PC-9 (cell line): ENCODE data around the gene PAM. TPM values are rescaled to one million over a fixed set of nuclear protein-coding genes. Genes with fewer than 3 reads are reported as not detected.
A peak's percentile ranks its signal among the peaks of the same experiment; 100 is the strongest.
"Not testable (repeated sequence)": the region's sequence is repeated elsewhere in the genome, so short reads cannot be mapped to it uniquely, and the experiment has no call there.

Experiments used
- BruUV-seq: library from RNA; stranded (reverse); fragments of 400-500 nt; replicated peaks from 2 replicates; lab custom pipeline; 2021; lab: Mats Ljungman, UMichigan
- CTCF ChIA-PET: fragments of 300-600 bp; sonication (Branson Sonifier 250); formaldehyde crosslinking; loops from one replicate; lab custom pipeline; 2022; ENCODE audit warnings: antibody characterized with exemption; lab: Charles Lee
- POLR2A ChIA-PET: fragments of 300-600 bp; sonication (Branson Sonifier 250); formaldehyde crosslinking; loops from one replicate; lab custom pipeline; 2022; ENCODE audit warnings: antibody characterized with exemption; ENCODE audit not compliant: unreplicated experiment; lab: Charles Lee
- DNase-seq, 2 experiments: peaks; one replicate each; pipeline versions ENCODE4 v3.0.0 to v3.0.0-alpha.2; 2015 to 2022; ENCODE audit warnings: mixed read lengths in 1 of 2
- H2AFZ ChIP-seq: fragments of 200-600 bp; sonication (generic); 2 replicates; pipeline ENCODE4 v1.8.1; 2017; ENCODE audit warnings: antibody characterized with exemption
- H3F3A ChIP-seq: fragments of 200-600 bp; sonication (generic); 2 replicates; pipeline ENCODE4 v1.8.1; 2017; ENCODE audit warnings: antibody characterized with exemption, mild to moderate bottlenecking, low read depth; ENCODE audit not compliant: insufficient read depth
- H3K27ac ChIP-seq: fragments of 200-600 bp; sonication (generic); 2 replicates; pipeline ENCODE4 v1.6.1; 2016; ENCODE audit warnings: mixed run types
- H3K27me3 ChIP-seq: fragments of 200-600 bp; sonication (generic); 2 replicates; pipeline ENCODE4 v1.6.1; 2016; ENCODE audit warnings: low read depth, mixed run types; ENCODE audit not compliant: insufficient read depth
- H3K36me3 ChIP-seq: fragments of 200-600 bp; sonication (generic); 2 replicates; pipeline ENCODE4 v1.6.1; 2016; ENCODE audit warnings: low read depth, mixed run types
- H3K4me1 ChIP-seq: fragments of 200-600 bp; sonication (generic); replicated peaks from 2 replicates; pipeline ENCODE4 v1.6.1; 2016; ENCODE audit warnings: mixed run types; ENCODE audit not compliant: insufficient read depth
- H3K4me2 ChIP-seq: fragments of 200-600 bp; sonication (generic); 2 replicates; pipeline ENCODE4 v1.6.1; 2017; ENCODE audit warnings: mixed run types
- H3K4me3 ChIP-seq: fragments of 200-600 bp; sonication (generic); 2 replicates; pipeline ENCODE4 v1.6.1; 2016; ENCODE audit warnings: mixed run types
- H3K79me2 ChIP-seq: fragments of 200-600 bp; sonication (generic); 2 replicates; pipeline ENCODE4 v1.6.1; 2017; ENCODE audit warnings: low read depth, mixed run types
- H3K9me2 ChIP-seq: fragments of 200-600 bp; sonication (generic); 2 replicates; pipeline ENCODE4 v1.8.1; 2017; ENCODE audit warnings: mild to moderate bottlenecking; ENCODE audit not compliant: insufficient read depth
- H3K9me3 ChIP-seq: fragments of 200-600 bp; sonication (generic); 2 replicates; pipeline ENCODE4 v1.8.1; 2016; ENCODE audit warnings: low read depth; ENCODE audit not compliant: insufficient read depth
- H4K20me1 ChIP-seq: fragments of 200-600 bp; sonication (generic); 2 replicates; pipeline ENCODE4 v1.8.1; 2017; ENCODE audit not compliant: insufficient read depth
- CTCF ChIP-seq: fragments of 200-600 bp; sonication (generic); conservative IDR thresholded peaks from 2 replicates; pipeline ENCODE4 v1.6.1; 2017; ENCODE audit warnings: mixed run types, antibody characterized with exemption, mild to moderate bottlenecking, moderate library complexity
- EZH2 ChIP-seq: fragments of 200-600 bp; sonication (generic); IDR thresholded peaks from 2 replicates; pipeline ENCODE4 v1.8.0; 2017; ENCODE audit warnings: antibody characterized with exemption, low read depth
- intact Hi-C: fragments of 100-400 bp; cut with micrococcal nuclease; formaldehyde crosslinking; loops from one replicate; pipeline ENCODE4 v1.10.0; 2022; ENCODE audit not compliant: unreplicated experiment
- total RNA-seq: library from RNA; stranded (reverse); gene quantifications from 2 replicates; pipeline ENCODE4 v1.2.3, GENCODE V29; 2021

Gene PAM
- total RNA-seq, 1 experiment from 2014 or later, result 88.4 TPM

GRCh38 chr5:103037673-103038455 is 282.8 kb downstream of the PAM start:
- POLR2A ChIA-PET, result no interaction called here
- TF ChIP-seq EZH2, result no peak
- no peak for TF ChIP-seq CTCF
- BruUV-seq, result no TSS peak
- Histone ChIP-seq H3K4me2 (no peak overlapping the region), H3K27me3 (no peaks in the 10 kb centered on the region), H3K4me3 (no peak overlapping the region), H3K4me1 (0 out of 2 replicates have a peak, but pooled peaks cover 6% of the 10 kb centered on the region), H3K79me2 (no peaks in the 10 kb centered on the region), H3K9me2 (no peaks in the 10 kb centered on the region), H3F3A (no peaks in the 10 kb centered on the region), H3K27ac (no peak overlapping the region), H3K36me3 (no peaks in the 10 kb centered on the region), H3K9me3 (0 out of 2 replicates have a peak, but pooled peaks cover 4% of the 10 kb centered on the region), H4K20me1 (no peaks in the 10 kb centered on the region), H2AFZ (no peak overlapping the region)
- CTCF ChIA-PET, result no interaction called here
- intact Hi-C loops, result no loop called here
- no peak for DNase-seq

GRCh38 chr5:103041071-103041676 is 286.1 kb downstream of the PAM start:
- POLR2A ChIA-PET, result no interaction called here
- BruUV-seq, result no TSS peak
- Histone ChIP-seq H3K4me2 (no peak overlapping the region), H3K27ac (no peak overlapping the region), H3K4me3 (no peak overlapping the region), H4K20me1 (no peaks in the 10 kb centered on the region), H3F3A (no peaks in the 10 kb centered on the region), H3K27me3 (no peaks in the 10 kb centered on the region), H3K9me2 (no peaks in the 10 kb centered on the region), H3K4me1 (0 out of 2 replicates have a peak, but pooled peaks cover 6% of the 10 kb centered on the region), H3K9me3 (0 out of 2 replicates have a peak, but pooled peaks cover 4% of the 10 kb centered on the region), H3K36me3 (no peaks in the 10 kb centered on the region), H2AFZ (no peak overlapping the region), H3K79me2 (no peaks in the 10 kb centered on the region)
- CTCF ChIA-PET, result interaction anchor here (0.6 kb wide), 1 partner anchor 361 kb away, joined by 3 read pairs; no protein-coding TSS in a partner anchor
- TF ChIP-seq CTCF, result peak; percentile 64
- TF ChIP-seq EZH2, result no peak
- intact Hi-C loops, result loop anchor here (2.0 to 10.0 kb wide), 6 partner anchors 98 to 504 kb away; no protein-coding TSS in a partner anchor
- DNase-seq, result peak in 1 of 2 experiments; percentile 57

- POLR2A ChIA-PET, BruUV-seq: not testable (repeated sequence)
- intact Hi-C loops, result loop anchor here (10.0 kb wide), 2 partner anchors 178 to 428 kb away; no protein-coding TSS in a partner anchor
These were observed 291.6 kb downstream of the PAM start for GRCh38 chr5:103046706-103047105.

More at GRCh38 chr5:103046706-103047105, 291.6 kb downstream of the PAM start:
- H3K4me2 ChIP-seq, CTCF ChIA-PET, H3K36me3 ChIP-seq, H3K4me1 ChIP-seq, H3K9me3 ChIP-seq, H4K20me1 ChIP-seq, DNase-seq, H3K27me3 ChIP-seq, H3K9me2 ChIP-seq, H3K27ac ChIP-seq, H2AFZ ChIP-seq, H3K79me2 ChIP-seq, H3K4me3 ChIP-seq, H3F3A ChIP-seq: not testable (repeated sequence)
